Measurements from ENCODE around the gene DDIT4. TPM values are rescaled to one million over a fixed set of nuclear protein-coding genes. Genes with fewer than 3 reads are reported as not detected.

Gene DDIT4
- total and polyA plus RNA-seq, 2 experiments from 2014 or later: 144 to 188 TPM

DNA sequence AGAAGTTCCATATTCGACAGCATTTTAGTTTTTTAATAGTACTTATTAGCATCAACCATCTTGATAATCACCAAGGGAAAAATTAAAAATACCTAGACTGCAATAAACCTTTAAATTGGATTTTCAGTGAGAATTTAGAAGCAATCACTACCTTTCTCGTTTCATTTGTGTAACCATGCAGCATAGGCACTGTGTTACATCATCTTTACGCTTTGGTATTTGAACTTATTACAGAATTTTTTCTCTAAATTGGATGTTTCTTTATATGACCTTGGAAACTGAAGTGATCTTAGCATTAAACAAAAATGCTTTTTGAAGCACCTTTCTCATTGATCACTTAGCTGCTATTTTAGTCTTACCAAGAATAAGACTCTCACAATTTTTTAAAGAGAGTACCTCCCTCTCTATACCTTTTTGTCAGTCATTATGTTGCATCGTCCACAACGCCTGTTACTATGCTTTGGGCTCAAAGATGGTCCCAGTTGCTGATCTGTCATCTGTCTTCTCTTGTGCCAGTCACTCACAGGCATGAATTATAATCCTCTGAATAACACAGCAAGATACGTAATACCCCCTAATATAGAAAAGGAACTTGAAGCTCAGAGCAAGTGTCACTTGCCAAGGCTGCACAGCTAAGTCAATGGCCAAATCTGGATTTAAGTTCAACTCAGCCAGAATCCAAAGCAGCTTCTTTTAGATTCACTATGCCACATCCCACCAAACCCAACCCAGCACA, 38.0 kb upstream of the DDIT4 start:
- H3K9ac ChIP-seq: no peak overlapping the region
- no peaks in the 10 kb centered on the region for H3K9me2 ChIP-seq (ENCODE audit: insufficient read depth)
- no peak overlapping the region for H3K27ac ChIP-seq
- no peaks in the 10 kb centered on the region for H3K4me1 ChIP-seq (ENCODE audit: insufficient read depth)
- TF ChIP-seq EZH2phosphoT487 (IDR thresholded peaks at IDR 0.05; ENCODE audit: insufficient read depth, low read depth) (no peak), EZH2 (IDR thresholded peaks at IDR 0.05; ENCODE audit: insufficient read depth, poor library complexity, severe bottlenecking) (no peak)
- DNase-seq: no peak
- H4K20me1 ChIP-seq (ENCODE audit: insufficient read depth): no peaks in the 10 kb centered on the region
- no peaks in the 10 kb centered on the region for H3K9me3 ChIP-seq (ENCODE audit: low read depth)
- no peak overlapping the region for H2AFZ ChIP-seq
- no peaks in the 10 kb centered on the region for H3K27me3 ChIP-seq (replicated peaks; ENCODE audit: insufficient read depth)
- H3F3A ChIP-seq (ENCODE audit: insufficient read depth): no peaks in the 10 kb centered on the region
- H3K79me2 ChIP-seq (ENCODE audit: insufficient read depth): no peaks in the 10 kb centered on the region
- H3K36me3 ChIP-seq (ENCODE audit: low read depth): peaks cover 25% of the 10 kb centered on the region
- no peak overlapping the region for H3K4me3 ChIP-seq
- 87 to 92% methylated on average over 6 of the region's 6 CpGs for WGBS, 2 experiments (ENCODE audit: low coverage in 1 of 2, low lambda C conversion rate in 2 of 2, missing lambda C conversion rate in 2 of 2)
- in situ Hi-C loops (cut with MboI): no loop called here
- no peak overlapping the region for H3K4me2 ChIP-seq (ENCODE audit: unreplicated experiment)

DNA sequence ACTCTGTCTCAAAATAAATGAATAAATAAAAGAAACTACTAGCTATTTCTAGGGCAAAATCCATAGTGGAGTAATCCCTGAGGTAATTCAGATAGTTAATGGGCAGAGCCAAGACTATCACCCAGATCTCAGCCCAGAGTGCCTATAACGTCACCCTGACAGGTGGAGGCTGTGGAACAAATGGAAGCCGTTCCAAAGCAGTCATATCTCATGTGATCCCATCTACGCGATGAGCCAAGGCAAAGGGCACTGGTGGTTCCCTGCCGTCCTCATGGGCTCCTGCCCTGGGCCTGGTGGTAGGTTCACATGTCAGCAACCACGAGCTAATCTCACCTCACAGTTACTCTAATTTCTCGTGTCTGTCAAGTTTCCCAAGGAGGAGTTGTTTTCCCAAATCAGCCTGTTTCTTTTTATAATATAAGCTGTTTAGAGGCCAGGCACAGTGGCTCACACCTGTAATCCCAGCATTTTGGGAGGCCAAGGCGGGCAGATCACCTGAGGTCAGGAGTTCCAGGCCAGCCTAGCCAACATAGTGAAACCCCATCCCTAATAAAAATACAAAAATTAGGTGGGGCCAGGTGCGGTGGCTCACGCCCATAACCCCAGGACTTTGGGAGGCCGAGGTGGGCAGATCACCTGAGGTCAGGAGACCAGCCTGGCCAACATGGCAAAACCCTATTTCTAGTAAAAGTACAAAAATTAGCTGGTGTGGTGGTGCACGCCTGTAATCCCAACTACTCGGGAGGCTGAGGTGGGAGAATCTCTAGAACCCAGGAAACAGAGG, 35.1 kb upstream of the DDIT4 start:
- no peak overlapping the region for H3K9ac ChIP-seq
- no peaks in the 10 kb centered on the region for H3K27me3 ChIP-seq (replicated peaks; ENCODE audit: insufficient read depth)
- no peaks in the 10 kb centered on the region for H3K9me3 ChIP-seq (ENCODE audit: low read depth)
- no peak overlapping the region for H3K27ac ChIP-seq
- in situ Hi-C loops (cut with MboI): no loop called here
- H3K4me3 ChIP-seq: no peak overlapping the region
- TF ChIP-seq EZH2 (IDR thresholded peaks at IDR 0.05; ENCODE audit: insufficient read depth, poor library complexity, severe bottlenecking): no peak
- no peak for TF ChIP-seq EZH2phosphoT487 (IDR thresholded peaks at IDR 0.05; ENCODE audit: insufficient read depth, low read depth)
- H3K4me2 ChIP-seq (ENCODE audit: unreplicated experiment): no peak overlapping the region
- WGBS, 2 experiments (ENCODE audit: low coverage in 1 of 2, low lambda C conversion rate in 2 of 2, missing lambda C conversion rate in 2 of 2): 90% methylated on average over 13 of the region's 13 CpGs
- peaks cover 18% of the 10 kb centered on the region for H3K36me3 ChIP-seq (ENCODE audit: low read depth)
- H3K79me2 ChIP-seq (ENCODE audit: insufficient read depth): no peaks in the 10 kb centered on the region
- H4K20me1 ChIP-seq (ENCODE audit: insufficient read depth): no peaks in the 10 kb centered on the region
- DNase-seq: no peak
- peaks cover 11% of the 10 kb centered on the region for H3F3A ChIP-seq (ENCODE audit: insufficient read depth)
- H3K9me2 ChIP-seq (ENCODE audit: insufficient read depth): no peaks in the 10 kb centered on the region
- H2AFZ ChIP-seq: no peak overlapping the region
- H3K4me1 ChIP-seq (ENCODE audit: insufficient read depth): peaks cover 5% of the 10 kb centered on the region; the same call in 1 of the 2 replicates

GRCh38 chr10:72239409-72239808, 34.3 kb upstream of the DDIT4 start:
- H3K4me3 ChIP-seq: no peak overlapping the region
- no peaks in the 10 kb centered on the region for H4K20me1 ChIP-seq (ENCODE audit: insufficient read depth)
- H3K36me3 ChIP-seq (ENCODE audit: low read depth): peaks cover 10% of the 10 kb centered on the region; the same call in 1 of the 2 replicates
- H3K4me1 ChIP-seq (ENCODE audit: insufficient read depth): peaks cover 11% of the 10 kb centered on the region
- WGBS, 2 experiments (ENCODE audit: low coverage in 1 of 2, low lambda C conversion rate in 2 of 2, missing lambda C conversion rate in 2 of 2): 86 to 100% methylated on average over 1 of the region's 1 CpG
- H2AFZ ChIP-seq: no peak overlapping the region
- peaks cover 16% of the 10 kb centered on the region for H3F3A ChIP-seq (ENCODE audit: insufficient read depth)
- no peak for TF ChIP-seq EZH2 (IDR thresholded peaks at IDR 0.05; ENCODE audit: insufficient read depth, poor library complexity, severe bottlenecking)
- no peak for TF ChIP-seq EZH2phosphoT487 (IDR thresholded peaks at IDR 0.05; ENCODE audit: insufficient read depth, low read depth)
- no peak for DNase-seq
- no peaks in the 10 kb centered on the region for H3K27me3 ChIP-seq (replicated peaks; ENCODE audit: insufficient read depth)
- no peaks in the 10 kb centered on the region for H3K9me2 ChIP-seq (ENCODE audit: insufficient read depth)
- no peaks in the 10 kb centered on the region for H3K9me3 ChIP-seq (ENCODE audit: low read depth)
- in situ Hi-C loops (cut with MboI): no loop called here
- H3K27ac ChIP-seq: no peak overlapping the region
- H3K4me2 ChIP-seq (ENCODE audit: unreplicated experiment): no peak overlapping the region
- H3K79me2 ChIP-seq (ENCODE audit: insufficient read depth): no peaks in the 10 kb centered on the region
- no peak overlapping the region for H3K9ac ChIP-seq

DNA sequence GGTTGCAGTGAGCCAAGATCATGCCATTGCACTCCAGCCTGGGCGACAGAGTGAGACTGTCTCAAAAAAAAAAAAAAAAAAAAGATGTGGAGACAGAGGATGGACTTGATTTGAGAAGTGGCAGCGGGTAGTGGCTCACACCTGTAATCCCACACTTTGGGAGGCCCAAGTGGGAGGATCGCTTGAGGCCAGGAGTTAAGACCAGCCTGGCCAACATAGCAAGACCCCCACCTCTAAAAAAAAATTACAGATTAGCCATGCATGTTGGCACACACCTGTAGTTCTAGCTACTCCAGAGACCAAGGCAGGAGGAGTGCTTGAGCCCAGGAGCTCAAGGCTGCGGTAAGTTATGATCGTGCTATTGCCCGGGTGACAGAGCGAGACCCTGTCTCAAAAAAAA, 33.4 kb upstream of the DDIT4 start:
- Histone ChIP-seq H3K4me3 (no peak overlapping the region), H3K79me2 (ENCODE audit: insufficient read depth) (no peaks in the 10 kb centered on the region), H3K9ac (no peak overlapping the region), H3K27me3 (replicated peaks; ENCODE audit: insufficient read depth) (no peaks in the 10 kb centered on the region), H3K4me2 (ENCODE audit: unreplicated experiment) (no peak overlapping the region), H2AFZ (no peak overlapping the region), H3K4me1 (ENCODE audit: insufficient read depth) (peaks cover 20% of the 10 kb centered on the region), H3F3A (ENCODE audit: insufficient read depth) (peaks cover 24% of the 10 kb centered on the region), H3K9me2 (ENCODE audit: insufficient read depth) (no peaks in the 10 kb centered on the region), H3K36me3 (ENCODE audit: low read depth) (0 out of 2 replicates have a peak, but pooled peaks cover 7% of the 10 kb centered on the region), H3K9me3 (ENCODE audit: low read depth) (no peaks in the 10 kb centered on the region), H4K20me1 (ENCODE audit: insufficient read depth) (no peaks in the 10 kb centered on the region), H3K27ac (no peak overlapping the region)
- TF ChIP-seq EZH2phosphoT487 (IDR thresholded peaks at IDR 0.05; ENCODE audit: insufficient read depth, low read depth) (no peak), EZH2 (IDR thresholded peaks at IDR 0.05; ENCODE audit: insufficient read depth, poor library complexity, severe bottlenecking) (no peak)
- in situ Hi-C loops (cut with MboI): no loop called here
- DNase-seq: no peak
- 90 to 96% methylated on average over 7 of the region's 7 CpGs for WGBS, 2 experiments (ENCODE audit: low coverage in 1 of 2, low lambda C conversion rate in 2 of 2, missing lambda C conversion rate in 2 of 2)
